GM12801 (cell line): ENCODE data around the gene LCE6A.

ENCODE experiments used
- CTCF ChIP-seq: IDR thresholded peaks from one replicate; pipeline ENCODE4 v1.5.1; 2011; ENCODE audit warnings: control low read depth; ENCODE audit not compliant: insufficient read length; ENCODE audit errors: extremely low read depth

The LCE6A gene

DNA sequence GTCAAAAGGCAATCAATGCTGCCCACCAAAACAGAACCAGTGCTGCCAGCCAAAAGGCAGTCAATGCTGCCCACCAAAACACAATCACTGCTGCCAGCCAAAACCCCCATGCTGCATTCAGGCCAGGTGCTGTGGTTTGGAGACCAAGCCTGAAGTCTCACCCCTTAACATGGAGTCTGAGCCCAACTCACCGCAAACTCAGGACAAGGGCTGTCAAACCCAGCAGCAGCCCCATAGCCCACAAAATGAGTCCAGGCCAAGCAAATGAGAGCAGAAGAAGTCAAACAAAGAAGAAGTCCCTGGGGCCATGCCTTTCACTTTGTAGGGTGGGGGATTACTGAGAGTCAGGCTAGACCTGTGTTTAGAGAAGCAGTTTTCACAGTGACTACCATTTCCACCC, 41.9 kb downstream of the LCE6A start:
- TF ChIP-seq CTCF, result no peak

DNA sequence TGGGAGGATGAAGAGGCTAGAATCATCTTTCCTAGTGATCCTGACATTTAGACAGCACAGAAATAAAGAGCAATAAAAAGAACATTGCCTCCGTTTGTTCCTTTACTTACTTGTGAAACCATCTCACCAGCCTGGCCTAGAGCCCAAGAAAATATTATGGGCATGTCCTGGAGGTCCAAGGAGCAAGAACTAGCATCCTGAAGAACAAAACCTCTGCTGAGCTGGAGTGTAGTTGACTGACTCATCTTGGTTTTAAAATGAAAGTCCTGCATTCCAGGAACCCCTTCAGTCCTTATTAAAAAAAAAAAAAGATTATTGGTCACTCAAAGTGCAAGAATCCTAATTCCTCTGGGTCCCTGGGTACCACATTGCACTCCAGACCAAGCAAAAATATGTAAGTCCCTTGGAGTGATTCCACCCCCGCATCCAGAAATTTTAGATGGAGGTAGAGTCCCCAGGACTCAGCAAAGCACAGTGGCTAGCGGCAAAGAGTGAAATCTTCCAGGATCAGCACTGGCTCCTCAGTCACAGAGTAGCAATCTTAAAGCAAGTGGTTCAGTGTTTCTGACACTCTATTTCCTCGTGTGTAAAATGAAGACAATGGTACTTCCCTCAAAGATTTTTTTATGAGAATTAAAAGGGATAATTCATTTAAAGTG, 42.4 kb downstream of the LCE6A start:
- no peak for TF ChIP-seq CTCF

GRCh38 chr1:152886085-152886484, 43.4 kb downstream of the LCE6A start:
- no peak for TF ChIP-seq CTCF

GRCh38 chr1:152886758-152887409, 44.2 kb downstream of the LCE6A start:
- no peak for TF ChIP-seq CTCF

DNA sequence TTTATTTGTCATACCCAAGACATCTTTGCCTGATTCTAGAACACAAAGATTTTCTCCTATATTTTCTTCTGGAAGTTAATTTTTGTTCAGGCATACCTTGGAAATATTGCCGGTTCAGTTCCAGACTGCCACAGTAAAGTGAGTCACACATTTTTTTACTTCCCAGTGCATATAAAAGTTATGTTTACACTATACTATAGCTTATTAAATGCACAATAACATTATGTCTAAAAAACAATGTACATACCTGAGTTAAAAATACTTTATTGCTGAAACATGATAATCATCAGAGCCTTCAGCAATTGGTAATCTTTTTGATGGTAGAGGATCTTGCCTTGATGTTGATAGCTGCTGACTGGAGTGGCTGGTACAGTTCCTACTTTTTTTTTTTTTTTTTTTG, 45.5 kb downstream of the LCE6A start:
- no peak for TF ChIP-seq CTCF
